CD4-positive, alpha-beta T cell treated with Interferon gamma for 1 hour (primary cell): ENCODE data around the gene NEURL1B.

Experiments
- DNase-seq: peaks from one replicate; pipeline ENCODE4 v3.0.0-alpha.2; 2020

Gene NEURL1B

DNA sequence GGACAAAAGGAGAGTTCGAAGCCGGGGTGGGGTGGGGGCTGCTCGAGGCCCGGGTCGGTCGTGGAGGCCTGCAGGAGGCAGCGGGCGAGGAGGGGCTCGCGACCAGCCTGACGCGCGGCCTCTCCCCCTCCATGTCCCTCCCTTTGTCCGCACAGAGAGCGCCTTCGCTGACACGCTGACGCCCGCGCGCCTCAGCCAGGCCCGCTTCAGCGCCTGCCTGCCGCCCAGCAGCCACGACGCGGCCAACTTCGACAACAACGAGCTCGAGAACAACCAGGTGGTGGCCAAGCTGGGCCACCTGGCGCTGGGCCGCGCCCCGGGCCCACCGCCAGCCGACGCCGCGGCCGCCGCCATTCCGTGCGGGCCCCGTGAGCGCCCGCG, 42.2 kb downstream of the NEURL1B start:
- no peak for DNase-seq

DNA sequence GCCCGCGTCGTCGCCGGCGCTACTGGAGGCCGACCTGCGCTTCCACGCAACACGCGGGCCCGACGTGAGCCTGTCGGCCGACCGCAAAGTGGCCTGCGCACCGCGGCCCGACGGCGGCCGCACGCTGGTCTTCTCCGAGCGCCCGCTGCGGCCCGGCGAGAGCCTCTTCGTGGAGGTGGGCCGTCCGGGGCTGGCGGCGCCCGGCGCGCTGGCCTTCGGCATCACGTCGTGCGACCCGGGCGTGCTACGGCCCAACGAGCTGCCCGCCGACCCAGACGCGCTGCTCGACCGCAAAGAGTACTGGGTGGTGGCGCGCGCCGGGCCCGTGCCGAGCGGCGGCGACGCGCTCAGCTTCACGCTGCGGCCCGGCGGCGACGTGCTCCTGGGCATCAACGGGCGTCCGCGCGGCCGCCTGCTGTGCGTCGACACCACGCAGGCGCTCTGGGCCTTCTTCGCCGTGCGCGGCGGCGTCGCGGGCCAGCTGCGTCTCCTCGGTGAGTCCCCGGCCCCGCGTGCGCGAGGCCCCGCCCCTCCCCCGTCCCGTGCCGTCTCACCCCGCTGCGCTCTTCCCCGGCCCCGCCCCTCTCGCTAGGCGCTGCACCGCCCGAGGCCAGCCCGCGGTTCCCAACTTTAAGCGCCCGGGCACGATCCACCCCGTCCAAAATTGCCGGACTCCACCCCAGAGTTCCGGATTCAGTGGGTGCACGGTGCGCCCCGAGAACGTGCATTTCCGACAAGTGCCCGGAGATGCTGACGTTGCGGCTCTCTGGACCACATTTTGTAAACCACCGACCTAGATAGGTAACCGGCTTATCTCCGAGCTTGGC, 42.8 kb downstream of the NEURL1B start:
- peak; percentile 80 for DNase-seq

DNA sequence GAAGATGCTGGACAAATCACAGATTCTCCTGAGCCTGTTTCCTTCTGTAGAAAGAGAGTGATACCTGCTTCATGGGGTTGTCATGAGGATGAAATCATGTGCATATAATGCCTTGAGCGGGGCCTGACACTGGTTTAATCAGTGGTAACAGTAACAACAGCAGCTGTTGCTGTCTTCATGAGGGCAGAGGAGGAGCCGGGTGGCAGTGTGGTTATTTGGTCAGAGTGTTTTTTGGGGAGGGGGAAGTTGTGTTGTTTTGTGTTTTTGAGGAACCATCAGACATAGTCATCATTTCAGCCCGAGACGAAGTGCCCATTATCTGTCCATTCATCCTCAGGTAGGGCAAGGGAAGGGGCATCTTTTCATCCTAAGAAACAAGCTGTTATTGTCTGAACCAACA, 44.0 kb downstream of the NEURL1B start:
- DNase-seq = no peak

DNA sequence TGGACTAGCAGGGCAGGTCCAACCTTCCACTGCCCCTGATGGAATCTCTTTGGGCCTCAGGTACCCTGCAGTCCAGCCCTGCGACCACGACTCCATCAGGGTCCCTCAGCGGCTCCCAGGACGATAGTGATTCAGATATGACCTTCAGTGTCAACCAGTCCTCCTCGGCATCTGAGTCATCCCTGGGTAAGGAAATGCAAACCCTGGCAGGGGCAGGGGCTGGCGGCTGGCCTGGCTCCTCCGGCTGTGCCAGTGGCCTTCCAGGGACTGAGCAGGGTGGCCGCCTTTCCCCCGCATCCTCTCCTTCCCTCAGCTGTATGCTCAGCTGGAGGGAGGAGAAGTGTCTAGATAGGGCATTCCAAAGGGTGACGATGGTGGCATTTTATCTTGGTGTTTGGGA, 45.0 kb downstream of the NEURL1B start:
- no peak for DNase-seq

DNA sequence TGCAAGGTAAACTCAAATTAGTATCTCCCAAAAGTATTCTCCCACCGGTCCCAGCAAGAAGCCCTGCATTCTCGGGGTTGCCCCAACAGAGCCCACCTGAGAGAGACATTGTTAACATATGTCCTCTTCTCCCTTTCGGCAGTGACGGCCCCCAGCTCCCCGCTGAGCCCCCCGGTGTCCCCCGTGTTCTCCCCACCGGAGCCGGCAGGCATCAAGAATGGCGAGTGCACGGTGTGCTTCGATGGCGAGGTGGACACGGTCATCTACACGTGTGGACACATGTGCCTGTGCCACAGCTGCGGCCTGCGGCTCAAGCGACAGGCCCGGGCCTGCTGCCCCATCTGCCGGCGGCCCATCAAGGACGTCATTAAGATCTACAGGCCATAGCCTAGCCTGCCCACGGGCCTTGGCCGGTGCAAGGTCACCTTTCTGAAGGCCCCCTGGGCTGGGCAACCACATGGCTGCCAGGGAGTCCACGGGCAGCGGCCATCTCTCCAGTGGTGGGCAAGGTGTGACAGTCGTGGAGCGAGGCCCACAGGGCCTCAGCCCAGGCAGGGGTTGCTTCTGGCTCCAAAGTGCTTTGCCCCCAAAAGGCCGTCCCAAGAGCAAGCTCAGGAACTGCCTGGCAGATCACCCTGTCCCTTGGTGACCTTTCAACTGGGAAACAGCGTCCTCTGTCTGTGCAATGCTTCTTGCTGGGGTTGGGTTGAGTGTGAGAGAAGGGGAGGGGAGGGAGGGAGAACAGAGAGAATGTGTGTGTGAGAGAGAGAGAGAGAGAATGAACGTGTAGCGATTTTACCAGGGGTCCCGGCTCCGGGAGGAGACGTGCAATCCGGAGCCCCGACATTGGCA, 45.7 kb downstream of the NEURL1B start:
- no peak for DNase-seq

DNA sequence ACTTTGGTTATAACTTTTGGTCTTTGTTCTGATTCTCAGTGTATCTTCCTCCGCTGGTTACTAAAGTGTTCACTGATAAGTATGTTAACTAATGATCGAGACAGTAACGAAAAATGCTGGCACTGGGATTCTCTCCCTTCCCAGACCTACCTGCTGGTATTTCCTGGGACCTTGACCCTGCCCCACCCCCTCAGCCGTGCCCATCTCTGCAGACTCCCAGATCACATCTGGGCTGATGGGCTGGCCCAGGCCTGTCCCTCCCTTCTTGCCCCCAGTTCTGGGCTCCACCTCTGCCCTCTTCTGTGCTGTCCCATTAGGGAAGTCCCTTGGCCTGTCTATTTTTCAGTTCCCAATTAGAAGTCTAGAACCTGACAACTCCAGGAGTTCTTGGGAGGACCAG, 46.9 kb downstream of the NEURL1B start:
- no peak for DNase-seq

DNA sequence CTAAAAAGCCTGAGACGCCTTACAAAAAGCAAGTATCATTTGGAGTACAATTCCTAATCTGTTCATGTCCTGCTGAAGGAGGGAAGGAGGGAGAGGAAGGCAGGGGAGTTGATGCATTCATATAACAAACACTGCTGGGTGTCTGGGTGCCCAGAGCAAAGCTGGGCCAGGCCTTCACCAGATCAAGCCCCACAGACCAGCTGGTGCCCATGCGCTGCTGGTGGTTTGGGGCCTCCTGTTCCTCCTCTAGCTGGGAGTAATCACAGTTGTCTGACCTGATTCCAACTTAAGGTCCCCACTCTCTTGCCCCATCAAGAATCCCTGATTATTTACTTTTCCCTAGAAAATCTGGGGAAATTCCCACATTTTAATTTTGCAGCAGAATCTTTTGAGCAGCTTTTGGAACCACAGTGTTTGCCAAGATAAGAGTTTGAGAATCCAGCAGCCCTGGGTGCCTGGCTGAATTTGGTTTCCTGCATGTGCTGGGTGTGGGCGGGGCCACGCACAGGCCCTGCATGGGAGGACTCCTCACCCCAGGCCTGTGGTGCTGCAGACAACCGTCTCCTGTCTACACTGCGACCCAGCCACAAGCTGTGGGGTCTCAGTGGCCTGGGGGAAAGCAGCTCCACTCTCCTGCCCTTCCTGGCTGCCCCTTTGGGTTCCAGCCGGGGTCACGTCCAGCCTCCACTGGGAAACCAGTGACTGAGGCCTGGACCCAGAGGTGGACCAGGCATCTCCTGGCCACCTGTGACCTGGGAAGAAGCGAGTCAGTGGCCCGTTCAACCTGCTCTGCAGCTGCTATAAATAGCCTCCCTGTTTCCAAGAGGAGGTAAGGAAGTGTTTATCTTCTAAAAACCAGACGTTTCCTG, 47.5 kb downstream of the NEURL1B start:
- no peak for DNase-seq

DNA sequence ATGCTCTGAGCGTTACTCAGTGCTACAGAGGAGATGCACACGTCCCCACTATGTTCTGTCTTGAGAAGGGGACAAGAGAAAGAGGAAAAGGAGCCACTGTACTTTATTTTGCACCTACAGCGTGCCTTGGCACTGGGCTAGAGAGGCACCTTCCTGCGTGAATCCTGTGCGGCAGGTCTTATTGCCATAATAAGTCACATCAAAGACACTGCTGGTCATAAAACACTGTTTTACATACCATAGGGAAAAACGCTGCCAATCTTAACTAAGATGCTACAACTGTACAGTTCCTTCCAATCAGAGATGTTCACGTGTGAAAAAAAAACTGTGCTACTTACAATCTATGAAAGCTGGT, 48.1 kb downstream of the NEURL1B start:
- no peak for DNase-seq

DNA sequence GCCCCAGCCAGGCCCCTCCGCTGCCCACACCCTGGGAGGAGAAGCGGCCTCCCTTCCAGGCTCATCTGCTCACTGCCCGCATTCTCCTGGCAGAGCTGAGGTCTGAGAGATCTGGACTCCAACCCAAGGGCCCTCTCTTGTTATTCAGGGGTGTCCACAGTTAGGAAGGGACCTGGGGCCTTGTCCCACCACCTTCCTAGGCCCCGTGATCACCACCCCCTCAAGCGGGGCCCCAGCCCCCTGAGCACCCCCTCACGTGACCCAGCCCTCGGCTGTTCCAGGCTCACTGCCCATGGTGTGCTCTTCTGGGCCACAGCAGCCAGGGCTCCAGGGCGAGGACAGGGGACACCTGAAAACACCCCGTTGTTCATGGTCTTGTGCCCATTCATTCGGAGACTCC, 48.7 kb downstream of the NEURL1B start:
- DNase-seq = no peak

DNA sequence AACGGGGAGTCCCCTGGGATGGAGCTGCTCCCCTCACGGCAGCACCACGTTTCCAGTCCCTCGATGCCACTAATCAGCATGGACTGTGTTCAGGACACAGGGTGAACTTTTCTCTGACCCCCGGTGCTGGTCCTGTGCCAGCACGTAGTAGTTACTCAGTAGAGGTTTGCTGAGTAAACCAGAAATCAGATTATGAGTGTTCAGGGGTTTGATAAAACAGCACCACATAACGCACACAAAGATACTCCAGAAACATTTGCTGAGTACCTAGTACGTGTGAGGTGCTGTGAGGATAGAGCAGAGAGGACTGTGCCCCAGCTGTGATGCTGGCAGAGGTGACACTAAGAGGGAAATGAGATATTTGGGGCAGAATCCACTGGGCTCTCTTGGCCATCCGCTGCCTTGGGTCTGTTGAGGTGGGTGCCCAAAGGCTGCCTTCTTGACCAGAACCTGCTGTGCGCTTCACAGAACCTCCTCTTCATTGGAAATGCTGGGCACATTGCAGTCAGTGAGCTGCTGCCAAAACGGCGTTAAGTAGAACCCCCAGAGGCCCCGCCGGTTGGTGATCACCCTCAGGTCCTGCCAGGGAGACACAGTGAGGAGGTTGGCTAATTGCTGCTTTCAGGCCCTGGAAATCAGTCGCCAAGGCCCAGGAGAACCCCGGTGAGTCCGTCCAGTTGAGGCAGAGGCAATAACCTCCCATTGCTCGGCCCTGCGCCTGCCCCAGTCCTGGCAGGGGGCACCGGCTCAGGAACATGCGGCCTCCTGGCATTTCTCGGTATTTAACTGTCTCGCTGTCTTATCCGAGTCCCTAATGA, 49.4 kb downstream of the NEURL1B start:
- no peak for DNase-seq

DNA sequence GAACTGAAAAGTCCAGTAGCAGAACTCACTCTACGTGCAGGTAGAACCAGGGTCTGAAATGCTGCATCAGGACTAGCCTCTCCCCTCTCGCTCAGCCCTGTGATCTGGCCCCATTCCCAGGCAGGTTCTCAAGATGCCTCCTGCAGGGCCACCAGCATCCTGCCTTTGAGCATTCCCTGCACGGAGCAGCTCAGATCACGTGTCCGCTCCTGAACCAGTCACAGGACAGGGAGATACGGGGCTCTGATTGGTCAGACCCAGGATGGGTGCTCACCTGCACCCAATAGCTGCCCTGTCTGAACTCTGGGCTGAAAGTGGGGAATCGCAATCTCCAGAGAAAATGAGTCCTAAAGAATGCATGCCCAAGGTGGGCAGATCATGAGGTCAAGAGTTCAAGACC, 50.8 kb downstream of the NEURL1B start:
- DNase-seq = no peak

DNA sequence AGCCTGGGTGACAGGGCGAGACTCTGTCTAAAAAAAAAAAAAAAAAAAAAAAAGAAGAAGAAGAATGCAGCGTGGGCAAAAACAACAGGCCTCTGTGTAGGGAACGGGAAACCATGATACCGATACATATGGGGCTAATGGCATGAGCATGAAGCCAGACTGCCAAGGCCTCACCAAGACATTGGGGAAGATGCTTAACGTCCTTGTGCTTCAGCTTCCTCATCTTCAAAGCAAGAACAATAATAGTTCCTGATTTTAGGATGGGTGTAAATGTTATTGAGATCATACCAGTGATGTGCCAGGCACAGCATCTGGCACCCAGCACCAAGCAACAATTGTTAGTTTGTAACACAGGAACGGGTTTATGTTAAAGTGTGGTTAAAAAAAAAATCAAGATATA, 51.4 kb downstream of the NEURL1B start:
- DNase-seq = no peak

DNA sequence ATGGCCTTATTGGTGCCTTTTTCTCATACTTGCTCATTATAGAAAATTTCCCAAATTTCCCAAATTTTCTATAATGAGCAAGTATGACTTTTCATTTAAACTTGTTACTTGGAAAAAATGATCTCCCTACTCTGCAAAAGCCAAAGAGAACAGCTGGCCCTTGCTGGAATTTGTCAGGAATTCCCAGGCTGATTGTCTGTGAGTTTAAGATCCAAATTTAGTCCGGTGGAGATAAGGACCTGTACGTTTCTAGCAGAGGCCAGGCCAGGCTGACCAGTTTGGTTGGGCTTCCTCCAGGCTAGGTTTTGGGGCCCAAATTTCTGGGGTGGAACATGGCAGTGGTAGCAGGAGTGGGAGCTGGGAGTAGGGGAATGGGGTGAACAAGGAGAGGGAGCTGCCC, 51.9 kb downstream of the NEURL1B start:
- no peak for DNase-seq

DNA sequence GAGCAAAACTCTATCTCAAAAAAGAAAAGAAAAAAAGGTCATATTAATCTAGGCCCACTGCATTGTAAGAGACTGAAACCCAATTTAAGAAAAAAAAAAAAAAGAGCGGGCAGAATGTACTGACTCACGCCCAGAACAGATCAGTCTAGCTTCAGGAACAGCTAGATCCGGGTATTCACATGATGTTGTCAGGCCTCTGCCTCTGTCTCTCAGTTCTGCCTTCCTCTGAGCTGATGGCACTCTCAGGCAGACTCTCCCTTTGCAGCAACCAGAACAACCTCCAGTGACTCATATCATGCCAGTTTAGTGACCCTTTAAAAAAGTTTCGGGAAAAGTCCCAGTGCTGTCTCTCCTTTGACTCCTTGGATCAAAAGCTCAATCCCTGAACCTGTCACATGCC, 53.0 kb downstream of the NEURL1B start:
- no peak for DNase-seq

DNA sequence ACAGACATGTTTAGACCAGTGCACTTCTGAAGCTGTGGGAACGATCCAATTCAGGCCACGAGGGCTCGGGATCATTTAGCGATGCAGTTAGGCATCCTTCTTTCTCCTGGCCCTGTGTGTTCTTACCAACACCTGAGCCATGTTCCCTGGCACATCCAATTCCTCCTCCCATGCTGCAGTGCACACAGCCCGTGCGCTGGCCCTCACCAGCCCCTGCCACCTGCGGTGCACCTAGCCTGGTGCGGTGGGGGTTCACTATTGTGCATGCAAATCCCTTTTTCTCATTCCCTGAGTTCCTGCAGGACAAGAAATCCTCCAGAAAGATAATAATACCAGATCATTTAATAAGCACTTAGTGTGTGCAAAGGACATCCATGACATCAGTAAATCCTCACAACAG, 53.5 kb downstream of the NEURL1B start:
- DNase-seq = no peak

DNA sequence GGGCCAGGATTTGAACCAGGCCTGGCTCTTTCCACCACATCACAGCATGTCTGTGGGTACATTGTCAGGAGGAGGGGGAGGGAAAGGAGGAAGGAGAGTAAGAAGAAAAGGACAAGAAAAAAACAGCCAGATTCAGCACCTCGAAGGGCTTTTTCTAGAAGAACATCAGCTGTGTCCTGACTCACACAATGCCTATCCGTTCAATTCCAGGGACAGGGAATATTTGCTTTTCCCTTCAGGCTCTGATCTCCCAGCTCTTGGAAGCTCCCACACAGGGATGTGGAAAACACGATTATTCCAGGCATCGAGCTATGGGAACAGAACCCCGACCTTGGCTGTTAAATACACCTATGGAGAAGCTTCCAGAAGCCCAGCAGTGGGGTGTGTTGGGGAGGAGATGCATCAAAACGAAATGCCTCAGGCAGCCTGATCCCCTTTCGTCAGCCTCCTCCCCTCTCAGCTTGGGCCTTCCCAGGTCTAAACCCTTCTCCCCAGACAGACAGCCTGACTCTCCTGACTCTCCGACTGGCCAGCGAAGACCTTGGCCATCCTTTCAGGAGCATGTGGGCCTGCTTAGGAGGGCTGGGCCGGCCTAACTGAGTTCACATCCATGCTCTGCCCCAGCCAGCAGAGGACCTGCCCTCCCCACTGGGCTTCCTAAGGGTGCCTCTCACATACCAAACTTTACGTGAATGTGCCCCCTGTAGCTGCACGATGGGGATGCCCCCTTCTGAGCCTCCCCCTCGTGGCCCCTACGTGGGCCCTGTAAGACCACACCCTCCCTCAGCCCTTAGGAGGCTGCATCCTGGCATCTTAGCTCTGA, 54.4 kb downstream of the NEURL1B start:
- DNase-seq = no peak

DNA sequence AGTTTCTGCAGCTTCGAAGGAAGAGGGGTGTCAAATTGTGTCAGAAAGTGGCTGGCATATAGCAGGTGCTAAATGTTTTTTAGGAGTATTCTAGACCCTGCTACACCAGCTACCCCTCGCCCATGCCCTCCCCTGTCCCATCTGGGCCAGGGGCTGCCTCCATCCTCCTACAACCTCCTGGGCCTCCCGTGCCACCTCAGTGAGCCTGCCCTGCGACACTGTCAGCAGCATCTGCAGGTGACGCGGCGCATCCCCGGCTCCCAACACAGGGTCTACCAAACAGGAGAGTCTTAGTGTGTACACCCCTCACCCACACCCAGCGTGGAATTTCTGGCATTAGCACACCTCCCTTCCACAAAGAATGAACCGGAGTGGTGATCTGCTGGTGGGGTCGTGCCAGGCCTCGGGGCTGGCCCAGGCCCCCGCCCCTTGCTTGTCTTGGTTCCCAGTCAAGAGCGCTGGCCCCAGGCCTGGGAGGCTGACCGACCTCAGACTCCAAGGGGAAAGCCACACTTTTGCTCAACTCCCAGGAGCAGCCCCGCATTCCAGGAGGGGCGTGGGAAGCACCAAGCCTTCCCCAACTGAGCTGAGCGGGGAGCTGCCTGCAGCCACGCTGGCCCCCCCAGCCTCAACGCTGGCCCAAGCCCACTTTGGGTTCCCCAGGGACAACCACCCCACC, 55.2 kb downstream of the NEURL1B start:
- no peak for DNase-seq

DNA sequence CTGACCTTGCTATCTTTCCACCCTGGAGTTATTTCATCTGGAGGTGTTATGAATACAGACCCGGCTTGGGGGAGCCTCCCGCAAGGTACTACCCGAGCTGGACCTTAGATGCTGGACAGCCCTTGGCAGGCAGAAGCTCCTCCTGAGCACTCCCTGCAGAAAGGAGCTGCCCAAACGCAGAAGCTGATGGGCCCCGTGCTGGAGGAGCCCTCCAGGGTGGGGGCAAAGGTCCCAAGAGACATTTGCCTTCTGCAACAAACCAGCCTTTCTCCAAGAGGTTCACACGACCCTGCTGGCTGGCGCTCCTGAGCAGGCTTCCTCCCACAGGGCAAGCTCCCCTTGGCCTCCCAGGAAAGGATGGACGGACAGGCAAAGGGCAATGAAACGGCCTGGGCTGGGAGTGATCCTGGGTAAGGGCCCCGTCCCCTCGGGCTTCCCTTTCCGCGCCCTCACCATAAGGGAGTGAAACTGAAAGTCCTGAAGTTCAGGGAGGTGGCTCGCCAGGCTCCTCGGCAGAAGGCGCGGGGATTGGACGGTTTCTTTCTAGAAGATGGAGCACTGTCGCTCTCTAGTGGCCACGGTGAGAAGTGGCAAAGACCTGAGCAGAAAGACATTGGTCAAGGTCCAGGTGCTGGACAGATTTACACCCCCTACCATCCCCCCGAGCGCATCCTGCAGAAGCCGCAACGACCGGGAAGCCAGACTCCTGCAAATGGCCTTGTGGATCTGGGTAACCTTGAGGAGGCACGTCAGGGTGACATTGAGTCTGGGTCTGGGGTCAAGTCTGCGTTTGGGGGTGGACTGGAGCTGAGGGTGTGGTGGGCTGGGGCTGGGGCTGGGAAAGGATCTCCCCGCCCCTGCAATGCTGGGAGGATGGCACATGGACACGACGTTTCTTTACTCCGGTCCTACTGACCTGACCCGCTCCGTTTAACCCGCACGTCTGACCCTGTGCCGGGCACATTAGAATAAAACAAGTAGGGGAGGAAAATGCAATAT, 56.4 kb downstream of the NEURL1B start:
- peak; percentile 85 for DNase-seq

DNA sequence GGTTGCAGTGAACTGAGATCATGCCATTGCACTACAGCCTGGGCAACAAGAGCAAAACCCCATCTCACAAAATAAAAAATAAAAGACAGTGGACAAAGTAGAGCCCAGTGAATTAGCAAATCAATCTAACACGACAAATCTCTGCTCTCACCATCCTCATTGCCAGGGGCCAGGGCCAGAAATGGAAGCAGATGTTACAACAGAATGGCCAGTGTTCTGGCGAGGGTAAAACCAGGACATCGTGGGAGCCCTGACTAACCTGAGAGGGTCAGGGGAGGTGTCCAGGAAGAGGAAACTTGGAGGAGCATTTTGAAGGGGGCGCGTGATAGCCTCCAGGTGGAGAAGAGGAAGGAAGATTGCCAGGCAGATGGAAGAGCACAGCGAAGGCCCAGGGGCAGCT, 58.4 kb downstream of the NEURL1B start:
- no peak for DNase-seq

DNA sequence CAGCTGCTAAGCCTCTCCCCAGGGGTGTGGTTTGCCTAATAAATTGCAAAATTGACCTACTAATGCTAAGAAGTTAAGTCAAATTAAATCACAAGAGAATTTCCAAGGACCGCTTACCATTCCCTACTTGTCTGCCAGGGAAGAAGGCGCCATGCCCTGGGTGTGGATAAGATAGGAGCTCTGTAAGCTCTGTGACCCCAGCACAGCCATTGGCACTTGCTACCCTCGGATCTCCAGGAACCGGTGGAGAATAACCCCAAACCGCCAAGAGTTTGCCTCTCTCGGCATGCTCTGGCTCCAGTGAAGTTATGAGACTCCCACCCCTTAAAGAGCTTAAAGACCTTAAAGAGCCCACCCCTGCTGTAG, 58.9 kb downstream of the NEURL1B start:
- DNase-seq = no peak
